WTC11 (cell line): Measurements from ENCODE around the gene RGS17. TPM values are rescaled to one million over a fixed set of nuclear protein-coding genes. Genes with fewer than 3 reads are reported as not detected.

Experiments used
- ATAC-seq: fragments of 200-7000 bp; cut with Tn5 transposase; 2 replicates; pipeline ENCODE4 v1.10.0; 2021; ENCODE audit warnings: mild to moderate bottlenecking, moderate library complexity
- CTCF ChIA-PET: fragments of 300-600 bp; sonication (Branson Sonifier 250); formaldehyde crosslinking; loops from one replicate; lab custom pipeline; 2021; ENCODE audit warnings: antibody characterized with exemption; lab: Charles Lee
- POLR2A ChIA-PET: fragments of 350-600 bp; sonication (Branson Sonifier 250); formaldehyde crosslinking; loops from one replicate; lab custom pipeline; 2021; ENCODE audit warnings: antibody characterized with exemption; lab: Charles Lee
- DNase-seq: peaks from one replicate; pipeline ENCODE4 v3.0.0; 2021; ENCODE audit warnings: low spot score
- H3K27ac Mint-ChIP-seq: 2 replicates; pipeline ENCODE4 v1.8.0; 2021; ENCODE audit warnings: mixed read lengths
- H3K27me3 Mint-ChIP-seq: 2 replicates; pipeline ENCODE4 v1.8.0; 2021; ENCODE audit warnings: low read depth, mild to moderate bottlenecking, moderate library complexity, mixed read lengths
- H3K36me3 Mint-ChIP-seq: 2 replicates; pipeline ENCODE4 v1.8.0; 2021; ENCODE audit warnings: mixed read lengths
- H3K4me1 Mint-ChIP-seq: 2 replicates; pipeline ENCODE4 v1.8.0; 2022; ENCODE audit warnings: mixed read lengths
- H3K4me3 Mint-ChIP-seq: 2 replicates; pipeline ENCODE4 v1.8.0; 2021; ENCODE audit warnings: mild to moderate bottlenecking, moderate library complexity, mixed read lengths
- H3K9me3 Mint-ChIP-seq: 2 replicates; pipeline ENCODE4 v1.8.0; 2021; ENCODE audit warnings: mixed read lengths
- EMX1 ChIP-seq: fragments of 250-450 bp; sonication (Bioruptor Pico); IDR thresholded peaks from 2 replicates; pipeline ENCODE4 v1.8.0; 2021; ENCODE audit warnings: mild to moderate bottlenecking
- ETV6 ChIP-seq: sonication (generic); formaldehyde crosslinking; IDR thresholded peaks from 2 replicates; pipeline ENCODE4 v1.8.1; 2022; ENCODE audit warnings: mild to moderate bottlenecking, missing genetic modification reagents
- FOXJ3 ChIP-seq: sonication (generic); formaldehyde crosslinking; IDR thresholded peaks from 2 replicates; pipeline ENCODE4 v1.9.0; 2021; ENCODE audit warnings: missing genetic modification reagents, mild to moderate bottlenecking, borderline replicate concordance
- FOXP1 ChIP-seq: sonication (generic); formaldehyde crosslinking; IDR thresholded peaks from 2 replicates; pipeline ENCODE4 v1.8.0; 2022; ENCODE audit warnings: missing genetic modification reagents, mild to moderate bottlenecking, moderate library complexity, borderline replicate concordance
- GRHL2 ChIP-seq: fragments of 250-450 bp; sonication (Bioruptor Pico); IDR thresholded peaks from 2 replicates; pipeline ENCODE4 v1.8.0; 2022; ENCODE audit warnings: mild to moderate bottlenecking, moderate library complexity; ENCODE audit not compliant: insufficient replicate concordance, severe bottlenecking
- KAT7 ChIP-seq: sonication (generic); formaldehyde crosslinking; IDR thresholded peaks from 2 replicates; pipeline ENCODE4 v1.8.1; 2023; ENCODE audit warnings: missing genetic modification reagents, mild to moderate bottlenecking, borderline replicate concordance
- OVOL2 ChIP-seq: fragments of 250-450 bp; sonication (Bioruptor Pico); IDR thresholded peaks from 2 replicates; pipeline ENCODE4 v1.9.0; 2021; ENCODE audit warnings: mild to moderate bottlenecking, borderline replicate concordance
- PRRX2 ChIP-seq: fragments of 250-450 bp; sonication (Bioruptor Pico); IDR thresholded peaks from 2 replicates; pipeline ENCODE4 v1.8.0; 2021; ENCODE audit warnings: mild to moderate bottlenecking
- ZNF317 ChIP-seq: sonication (generic); formaldehyde crosslinking; IDR thresholded peaks from 2 replicates; pipeline ENCODE4 v1.8.1; 2023; ENCODE audit warnings: low read depth, mild to moderate bottlenecking, moderate library complexity, missing genetic modification reagents, borderline replicate concordance
- ZNF671 ChIP-seq: fragments of 250-450 bp; sonication (Bioruptor Pico); IDR thresholded peaks from 2 replicates; pipeline ENCODE4 v1.8.0; 2021; ENCODE audit warnings: mild to moderate bottlenecking
- total RNA-seq: library from RNA; stranded (reverse); gene quantifications from 3 replicates; pipeline ENCODE4 v1.2.3, GENCODE V29; 2021
- TF ChIP-seq, protein P1 (sequence below): fragments of 250-450 bp; sonication (Bioruptor Pico); IDR thresholded peaks from 2 replicates; pipeline ENCODE4 v2.1.2; 2022; ENCODE audit warnings: mild to moderate bottlenecking, moderate library complexity
- TF ChIP-seq, protein P2 (sequence below): fragments of 250-450 bp; sonication (Bioruptor Pico); IDR thresholded peaks from 2 replicates; pipeline ENCODE4 v1.9.0; 2021; ENCODE audit warnings: mild to moderate bottlenecking
- TF ChIP-seq, protein P3 (sequence below): fragments of 250-450 bp; sonication (Bioruptor Pico); IDR thresholded peaks from 2 replicates; pipeline ENCODE4 v1.9.0; 2021; ENCODE audit warnings: mild to moderate bottlenecking, borderline replicate concordance
- TF ChIP-seq, protein P4 (sequence below): sonication (generic); formaldehyde crosslinking; IDR thresholded peaks from 2 replicates; pipeline ENCODE4 v1.8.1; 2022; ENCODE audit warnings: low read depth, missing genetic modification reagents, borderline replicate concordance
- TF ChIP-seq, protein P5 (sequence below): sonication (generic); formaldehyde crosslinking; IDR thresholded peaks from 2 replicates; pipeline ENCODE4 v1.8.1; 2023; ENCODE audit warnings: mild to moderate bottlenecking, moderate library complexity, missing genetic modification reagents

RGS17 gene
- total RNA-seq, 1 experiment from 2014 or later: 9.3 TPM

DNA sequence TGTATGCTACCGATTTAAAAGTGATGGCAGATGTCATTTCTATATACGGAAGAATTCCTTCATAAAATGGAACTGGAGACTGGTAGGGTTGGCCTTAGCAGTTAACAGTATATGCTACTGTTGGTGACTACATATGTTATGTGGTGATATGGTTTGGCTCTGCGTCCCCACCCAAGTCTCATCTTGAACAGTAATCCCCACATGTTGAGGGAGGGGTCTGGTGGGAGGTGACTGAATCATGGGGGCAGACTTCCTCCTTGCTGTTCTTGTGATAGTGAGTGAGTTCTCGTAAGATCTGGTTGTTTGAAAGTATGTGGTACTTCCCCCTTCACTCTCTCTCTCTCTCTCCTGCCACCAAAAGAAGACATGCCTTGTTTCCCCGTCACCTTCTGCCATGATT is 29.6 kb downstream of the RGS17 start (continued):
- no peak for TF ChIP-seq KAT7 (CRISPR knock-in tag)

DNA sequence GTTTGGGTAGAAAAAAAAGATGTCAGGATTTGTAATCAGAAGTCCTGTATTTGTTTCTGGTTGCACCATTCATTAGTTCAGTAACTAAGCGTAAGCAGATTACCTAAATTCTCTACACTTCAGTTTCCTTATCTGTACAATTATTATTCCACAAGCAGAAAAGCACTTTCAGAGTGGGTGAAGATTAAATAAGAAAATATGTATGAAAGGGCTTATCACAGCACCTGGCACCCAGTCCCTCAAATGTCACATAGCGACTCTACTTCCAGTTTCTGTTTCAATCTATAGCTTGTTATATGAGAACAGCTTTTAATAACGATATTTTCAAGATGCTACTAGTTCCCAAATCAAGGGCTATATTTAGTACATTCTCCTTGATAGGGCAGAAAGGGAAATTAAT is 31.4 kb downstream of the RGS17 start:
- H3K36me3 Mint-ChIP-seq: no peaks in the 10 kb centered on the region
- H3K27ac Mint-ChIP-seq: no peak overlapping the region
- POLR2A ChIA-PET: no interaction called here
- H3K4me1 Mint-ChIP-seq: peaks cover 16% of the 10 kb centered on the region
- ATAC-seq (no peak), DNase-seq (no peak)
- H3K4me3 Mint-ChIP-seq: no peak overlapping the region
- CTCF ChIA-PET: no interaction called here
- no peaks in the 10 kb centered on the region for H3K27me3 Mint-ChIP-seq
- H3K9me3 Mint-ChIP-seq: no peaks in the 10 kb centered on the region
- no peak for TF ChIP-seq PRRX2
- TF ChIP-seq FOXJ3 (CRISPR knock-in tag): no peak
- TF ChIP-seq GRHL2 (CRISPR knock-in tag): no peak
- no peak for TF ChIP-seq FOXP1 (CRISPR knock-in tag)
- no peak for TF ChIP-seq ZNF671
- TF ChIP-seq, protein P1, sequence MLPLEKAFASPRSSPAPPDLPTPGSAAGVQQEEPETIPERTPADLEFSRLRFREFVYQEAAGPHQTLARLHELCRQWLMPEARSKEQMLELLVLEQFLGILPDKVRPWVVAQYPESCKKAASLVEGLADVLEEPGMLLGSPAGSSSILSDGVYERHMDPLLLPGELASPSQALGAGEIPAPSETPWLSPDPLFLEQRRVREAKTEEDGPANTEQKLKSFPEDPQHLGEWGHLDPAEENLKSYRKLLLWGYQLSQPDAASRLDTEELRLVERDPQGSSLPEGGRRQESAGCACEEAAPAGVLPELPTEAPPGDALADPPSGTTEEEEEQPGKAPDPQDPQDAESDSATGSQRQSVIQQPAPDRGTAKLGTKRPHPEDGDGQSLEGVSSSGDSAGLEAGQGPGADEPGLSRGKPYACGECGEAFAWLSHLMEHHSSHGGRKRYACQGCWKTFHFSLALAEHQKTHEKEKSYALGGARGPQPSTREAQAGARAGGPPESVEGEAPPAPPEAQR: no peak
- TF ChIP-seq OVOL2 (CRISPR knock-in tag): no peak
- TF ChIP-seq, protein P2, sequence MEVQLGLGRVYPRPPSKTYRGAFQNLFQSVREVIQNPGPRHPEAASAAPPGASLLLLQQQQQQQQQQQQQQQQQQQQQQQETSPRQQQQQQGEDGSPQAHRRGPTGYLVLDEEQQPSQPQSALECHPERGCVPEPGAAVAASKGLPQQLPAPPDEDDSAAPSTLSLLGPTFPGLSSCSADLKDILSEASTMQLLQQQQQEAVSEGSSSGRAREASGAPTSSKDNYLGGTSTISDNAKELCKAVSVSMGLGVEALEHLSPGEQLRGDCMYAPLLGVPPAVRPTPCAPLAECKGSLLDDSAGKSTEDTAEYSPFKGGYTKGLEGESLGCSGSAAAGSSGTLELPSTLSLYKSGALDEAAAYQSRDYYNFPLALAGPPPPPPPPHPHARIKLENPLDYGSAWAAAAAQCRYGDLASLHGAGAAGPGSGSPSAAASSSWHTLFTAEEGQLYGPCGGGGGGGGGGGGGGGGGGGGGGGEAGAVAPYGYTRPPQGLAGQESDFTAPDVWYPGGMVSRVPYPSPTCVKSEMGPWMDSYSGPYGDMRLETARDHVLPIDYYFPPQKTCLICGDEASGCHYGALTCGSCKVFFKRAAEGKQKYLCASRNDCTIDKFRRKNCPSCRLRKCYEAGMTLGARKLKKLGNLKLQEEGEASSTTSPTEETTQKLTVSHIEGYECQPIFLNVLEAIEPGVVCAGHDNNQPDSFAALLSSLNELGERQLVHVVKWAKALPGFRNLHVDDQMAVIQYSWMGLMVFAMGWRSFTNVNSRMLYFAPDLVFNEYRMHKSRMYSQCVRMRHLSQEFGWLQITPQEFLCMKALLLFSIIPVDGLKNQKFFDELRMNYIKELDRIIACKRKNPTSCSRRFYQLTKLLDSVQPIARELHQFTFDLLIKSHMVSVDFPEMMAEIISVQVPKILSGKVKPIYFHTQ: no peak
- no peak for TF ChIP-seq EMX1 (CRISPR knock-in tag)
- TF ChIP-seq, protein P3, sequence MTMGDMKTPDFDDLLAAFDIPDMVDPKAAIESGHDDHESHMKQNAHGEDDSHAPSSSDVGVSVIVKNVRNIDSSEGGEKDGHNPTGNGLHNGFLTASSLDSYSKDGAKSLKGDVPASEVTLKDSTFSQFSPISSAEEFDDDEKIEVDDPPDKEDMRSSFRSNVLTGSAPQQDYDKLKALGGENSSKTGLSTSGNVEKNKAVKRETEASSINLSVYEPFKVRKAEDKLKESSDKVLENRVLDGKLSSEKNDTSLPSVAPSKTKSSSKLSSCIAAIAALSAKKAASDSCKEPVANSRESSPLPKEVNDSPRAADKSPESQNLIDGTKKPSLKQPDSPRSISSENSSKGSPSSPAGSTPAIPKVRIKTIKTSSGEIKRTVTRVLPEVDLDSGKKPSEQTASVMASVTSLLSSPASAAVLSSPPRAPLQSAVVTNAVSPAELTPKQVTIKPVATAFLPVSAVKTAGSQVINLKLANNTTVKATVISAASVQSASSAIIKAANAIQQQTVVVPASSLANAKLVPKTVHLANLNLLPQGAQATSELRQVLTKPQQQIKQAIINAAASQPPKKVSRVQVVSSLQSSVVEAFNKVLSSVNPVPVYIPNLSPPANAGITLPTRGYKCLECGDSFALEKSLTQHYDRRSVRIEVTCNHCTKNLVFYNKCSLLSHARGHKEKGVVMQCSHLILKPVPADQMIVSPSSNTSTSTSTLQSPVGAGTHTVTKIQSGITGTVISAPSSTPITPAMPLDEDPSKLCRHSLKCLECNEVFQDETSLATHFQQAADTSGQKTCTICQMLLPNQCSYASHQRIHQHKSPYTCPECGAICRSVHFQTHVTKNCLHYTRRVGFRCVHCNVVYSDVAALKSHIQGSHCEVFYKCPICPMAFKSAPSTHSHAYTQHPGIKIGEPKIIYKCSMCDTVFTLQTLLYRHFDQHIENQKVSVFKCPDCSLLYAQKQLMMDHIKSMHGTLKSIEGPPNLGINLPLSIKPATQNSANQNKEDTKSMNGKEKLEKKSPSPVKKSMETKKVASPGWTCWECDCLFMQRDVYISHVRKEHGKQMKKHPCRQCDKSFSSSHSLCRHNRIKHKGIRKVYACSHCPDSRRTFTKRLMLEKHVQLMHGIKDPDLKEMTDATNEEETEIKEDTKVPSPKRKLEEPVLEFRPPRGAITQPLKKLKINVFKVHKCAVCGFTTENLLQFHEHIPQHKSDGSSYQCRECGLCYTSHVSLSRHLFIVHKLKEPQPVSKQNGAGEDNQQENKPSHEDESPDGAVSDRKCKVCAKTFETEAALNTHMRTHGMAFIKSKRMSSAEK: no peak
- no peak for TF ChIP-seq ZNF317 (CRISPR knock-in tag)
- TF ChIP-seq, protein P4, sequence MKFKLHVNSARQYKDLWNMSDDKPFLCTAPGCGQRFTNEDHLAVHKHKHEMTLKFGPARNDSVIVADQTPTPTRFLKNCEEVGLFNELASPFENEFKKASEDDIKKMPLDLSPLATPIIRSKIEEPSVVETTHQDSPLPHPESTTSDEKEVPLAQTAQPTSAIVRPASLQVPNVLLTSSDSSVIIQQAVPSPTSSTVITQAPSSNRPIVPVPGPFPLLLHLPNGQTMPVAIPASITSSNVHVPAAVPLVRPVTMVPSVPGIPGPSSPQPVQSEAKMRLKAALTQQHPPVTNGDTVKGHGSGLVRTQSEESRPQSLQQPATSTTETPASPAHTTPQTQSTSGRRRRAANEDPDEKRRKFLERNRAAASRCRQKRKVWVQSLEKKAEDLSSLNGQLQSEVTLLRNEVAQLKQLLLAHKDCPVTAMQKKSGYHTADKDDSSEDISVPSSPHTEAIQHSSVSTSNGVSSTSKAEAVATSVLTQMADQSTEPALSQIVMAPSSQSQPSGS: no peak
- TF ChIP-seq, protein P5, sequence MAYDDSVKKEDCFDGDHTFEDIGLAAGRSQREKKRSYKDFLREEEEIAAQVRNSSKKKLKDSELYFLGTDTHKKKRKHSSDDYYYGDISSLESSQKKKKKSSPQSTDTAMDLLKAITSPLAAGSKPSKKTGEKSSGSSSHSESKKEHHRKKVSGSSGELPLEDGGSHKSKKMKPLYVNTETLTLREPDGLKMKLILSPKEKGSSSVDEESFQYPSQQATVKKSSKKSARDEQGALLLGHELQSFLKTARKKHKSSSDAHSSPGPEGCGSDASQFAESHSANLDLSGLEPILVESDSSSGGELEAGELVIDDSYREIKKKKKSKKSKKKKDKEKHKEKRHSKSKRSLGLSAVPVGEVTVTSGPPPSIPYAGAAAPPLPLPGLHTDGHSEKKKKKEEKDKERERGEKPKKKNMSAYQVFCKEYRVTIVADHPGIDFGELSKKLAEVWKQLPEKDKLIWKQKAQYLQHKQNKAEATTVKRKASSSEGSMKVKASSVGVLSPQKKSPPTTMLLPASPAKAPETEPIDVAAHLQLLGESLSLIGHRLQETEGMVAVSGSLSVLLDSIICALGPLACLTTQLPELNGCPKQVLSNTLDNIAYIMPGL: no peak
- no peak for TF ChIP-seq ETV6
- TF ChIP-seq, all 79 proteins: peak for 0
